Activated CD8-positive, alpha-beta memory T cell treated with anti-CD3 and anti-CD28 coated beads, Interleukin-2, amount 50 U/mL, for 24 hours (primary cell): ENCODE measurements around the gene P3H4.

Source experiments
- DNase-seq: peaks from one replicate; pipeline ENCODE4 v3.0.0-alpha.2; 2020; ENCODE audit errors: extremely low read depth

Gene P3H4

GRCh38 chr17:41822216-41823140 is 10.7 kb upstream of the P3H4 start:
- DNase-seq, result no peak

- DNase-seq, result no peak
These were observed 10.0 kb upstream of the P3H4 start for GRCh38 chr17:41821776-41822175.

- DNase-seq, result no peak
These were observed 6.3 kb upstream of the P3H4 start for GRCh38 chr17:41818024-41818423.

GRCh38 chr17:41816637-41817320 is 5.0 kb upstream of the P3H4 start:
- DNase-seq, result no peak

- DNase-seq, result no peak
These were observed 2.4 kb upstream of the P3H4 start for GRCh38 chr17:41814195-41814594.

GRCh38 chr17:41813699-41814124 is 2.0 kb upstream of the P3H4 start:
- no peak for DNase-seq

- DNase-seq, result no peak
These were observed 1.5 kb upstream of the P3H4 start for GRCh38 chr17:41813152-41813680.

- DNase-seq, result no peak
These were observed 817 bp upstream of the P3H4 start, which contains the start of gene FKBP10 for GRCh38 chr17:41812381-41813151. Gene FKBP10, plus strand, starts transcription at chr17:41813004. Its CDS starts 31 bp downstream, at chr17:41813035.

GRCh38 chr17:41810659-41811548 is 845 bp downstream of the P3H4 start:
- no peak for DNase-seq

GRCh38 chr17:41806685-41807445 is 4.9 kb downstream of the P3H4 start:
- no peak for DNase-seq

- DNase-seq, result no peak
These were observed 8.4 kb downstream of the P3H4 start for GRCh38 chr17:41803049-41804020.

- DNase-seq, result peak; percentile 42
These were observed 10.1 kb downstream of the P3H4 start for GRCh38 chr17:41801374-41802271.

GRCh38 chr17:41800601-41801373 is 11.0 kb downstream of the P3H4 start:
- DNase-seq, result no peak

- DNase-seq, result no peak
These were observed 12.4 kb downstream of the P3H4 start for GRCh38 chr17:41799366-41799765.

GRCh38 chr17:41797377-41797776 is 14.4 kb downstream of the P3H4 start:
- DNase-seq, result no peak

- DNase-seq, result no peak
These were observed 15.4 kb downstream of the P3H4 start for GRCh38 chr17:41796121-41796895.
